ENCODE results near the gene EPHA6.
A peak's percentile ranks its signal among the peaks of the same experiment; 100 is the strongest.
"Not testable (repeated sequence)": the region's sequence is repeated elsewhere in the genome, so short reads cannot be mapped to it uniquely, and the experiment has no call there.

The EPHA6 gene

GRCh38 chr3:97010881-97011657 lies 196.7 kb downstream of the EPHA6 start:
- no peak overlapping the region for H3K4me3 ChIP-seq (ENCODE audit: low read length)
- DNase-seq (ENCODE audit: low read depth) = peak; percentile 45
- no peak for TF ChIP-seq CTCF (IDR thresholded peaks at IDR 0.05; ENCODE audit: insufficient read depth, low read depth, low read length, missing control alignments)

GRCh38 chr3:97021778-97022177 lies 207.4 kb downstream of the EPHA6 start:
- DNase-seq (ENCODE audit: low read depth) = peak; percentile 69
- H3K4me3 ChIP-seq (ENCODE audit: low read length) = no peak overlapping the region
- TF ChIP-seq CTCF (IDR thresholded peaks at IDR 0.05; ENCODE audit: insufficient read depth, low read depth, low read length, missing control alignments) = no peak

- not testable (repeated sequence) for DNase-seq (ENCODE audit: low read depth); H3K4me3 ChIP-seq (ENCODE audit: low read length)
Observed at GRCh38 chr3:97025612-97026011, 211.2 kb downstream of the EPHA6 start.

GRCh38 chr3:97029972-97030371 lies 215.6 kb downstream of the EPHA6 start:
- TF ChIP-seq CTCF (IDR thresholded peaks at IDR 0.05; ENCODE audit: insufficient read depth, low read depth, low read length, missing control alignments) = no peak
- no peak overlapping the region for H3K4me3 ChIP-seq (ENCODE audit: low read length)
- DNase-seq (ENCODE audit: low read depth) = no peak

- no peak for TF ChIP-seq CTCF (IDR thresholded peaks at IDR 0.05; ENCODE audit: insufficient read depth, low read depth, low read length, missing control alignments)
- no peak overlapping the region for H3K4me3 ChIP-seq (ENCODE audit: low read length)
- DNase-seq (ENCODE audit: low read depth) = peak; percentile 40
Observed at GRCh38 chr3:97037294-97037943, 223.0 kb downstream of the EPHA6 start.

- H3K4me3 ChIP-seq (ENCODE audit: low read length) = no peak overlapping the region
- no peak for TF ChIP-seq CTCF (IDR thresholded peaks at IDR 0.05; ENCODE audit: insufficient read depth, low read depth, low read length, missing control alignments)
- no peak for DNase-seq (ENCODE audit: low read depth)
Observed at GRCh38 chr3:97043411-97043810, 229.0 kb downstream of the EPHA6 start.

GRCh38 chr3:97057365-97057764 lies 243.0 kb downstream of the EPHA6 start:
- TF ChIP-seq CTCF (IDR thresholded peaks at IDR 0.05; ENCODE audit: insufficient read depth, low read depth, low read length, missing control alignments) = no peak
- H3K4me3 ChIP-seq (ENCODE audit: low read length) = no peak overlapping the region
- DNase-seq (ENCODE audit: low read depth) = no peak
